ENCODE data around the gene GOLGA6C. TPM values are rescaled to one million over a fixed set of nuclear protein-coding genes. Genes with fewer than 3 reads are reported as not detected.
A peak's percentile ranks its signal among the peaks of the same experiment; 100 is the strongest.
"Not testable (repeated sequence)": the region's sequence is repeated elsewhere in the genome, so short reads cannot be mapped to it uniquely, and the experiment has no call there.

GOLGA6C gene
- total RNA-seq, 3 donors from 2014 or later, result 0.33 TPM; not detected in 2

DNA sequence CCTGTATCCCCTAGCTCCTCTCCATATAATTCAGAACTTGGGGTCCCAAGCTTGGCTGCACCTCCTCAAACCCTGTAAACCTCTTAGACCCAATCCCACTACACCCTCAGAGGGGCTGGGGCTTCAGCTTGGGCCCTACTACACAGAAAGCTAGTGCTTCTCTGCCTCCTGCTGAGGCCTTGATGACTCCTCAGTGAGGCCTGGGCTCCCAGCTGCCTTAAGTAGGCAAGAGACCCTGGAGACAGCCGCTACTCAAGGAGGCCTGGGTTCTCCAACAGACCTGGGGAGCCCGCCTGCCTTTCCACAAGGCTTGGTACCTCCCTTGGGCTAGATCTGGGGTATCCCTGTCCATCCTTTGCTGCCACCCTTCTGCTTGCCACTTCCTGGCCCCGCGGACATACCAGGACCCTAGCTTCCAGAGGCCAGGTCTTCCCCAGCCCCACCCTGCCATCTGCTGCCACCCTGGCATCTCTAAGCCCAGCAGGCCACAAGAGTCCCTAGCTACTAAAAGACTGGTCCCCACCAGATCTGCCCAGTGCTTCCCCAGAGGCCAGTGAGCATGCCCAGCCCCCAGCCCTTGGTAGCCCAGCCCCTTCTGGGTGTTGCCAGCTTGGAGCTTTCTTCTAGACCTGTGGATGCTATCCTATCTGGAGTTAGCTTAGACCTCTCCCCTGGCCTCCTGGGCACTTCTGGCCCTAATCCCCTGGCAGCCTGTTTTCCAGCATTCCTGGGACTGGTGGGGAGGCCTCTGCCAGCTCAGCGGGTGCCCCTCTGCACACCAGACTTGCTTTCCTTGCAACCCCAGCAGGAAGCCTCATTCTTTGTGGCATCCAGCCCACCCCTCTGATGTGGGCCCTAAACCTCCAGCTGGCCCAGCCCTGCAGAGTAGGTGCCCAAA is 42.8 kb upstream of the GOLGA6C start:
- no peaks in the 10 kb centered on the region for H3K27me3 ChIP-seq
- no peak overlapping the region for H3K4me3 ChIP-seq
- DNase-seq (ENCODE audit: low spot score in 2 of 2), result no peak
- intact Hi-C loops (cut with DNase I; ENCODE audit: low total_unique reads), result no loop called here
- no peak for TF ChIP-seq POLR2A (IDR thresholded peaks at IDR 0.05)
- peaks cover 0 to 3% of the 10 kb centered on the region in 2 donors for H3K4me1 ChIP-seq
- no peaks in the 10 kb centered on the region for H3K9me3 ChIP-seq
- no peak overlapping the region for H3K27ac ChIP-seq
- H3K36me3 ChIP-seq, result no peaks in the 10 kb centered on the region

DNA sequence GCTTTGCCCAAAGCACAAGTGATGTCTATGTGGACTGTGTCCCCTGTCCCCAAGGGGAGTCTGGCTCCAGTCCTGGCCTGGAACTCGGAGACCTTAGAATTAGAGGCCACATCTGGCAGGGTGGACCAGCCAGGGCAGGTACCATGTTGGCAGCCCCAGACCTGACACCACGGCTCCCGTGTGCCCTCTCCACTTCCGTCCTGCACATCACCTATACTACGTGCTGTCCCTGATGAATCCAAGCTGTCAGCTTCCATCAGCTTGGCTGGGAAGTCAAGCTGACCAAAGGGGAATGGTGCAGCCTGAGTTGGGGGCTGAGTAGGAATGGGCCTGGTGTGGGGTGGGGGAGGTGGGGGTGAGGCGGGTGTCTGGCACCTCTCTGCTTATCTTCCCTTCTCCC is 41.1 kb upstream of the GOLGA6C start:
- TF ChIP-seq POLR2AphosphoS5 (IDR thresholded peaks at IDR 0.05) (no peak), POLR2A (IDR thresholded peaks at IDR 0.05) (no peak)
- TF ChIP-seq, protein P1, sequence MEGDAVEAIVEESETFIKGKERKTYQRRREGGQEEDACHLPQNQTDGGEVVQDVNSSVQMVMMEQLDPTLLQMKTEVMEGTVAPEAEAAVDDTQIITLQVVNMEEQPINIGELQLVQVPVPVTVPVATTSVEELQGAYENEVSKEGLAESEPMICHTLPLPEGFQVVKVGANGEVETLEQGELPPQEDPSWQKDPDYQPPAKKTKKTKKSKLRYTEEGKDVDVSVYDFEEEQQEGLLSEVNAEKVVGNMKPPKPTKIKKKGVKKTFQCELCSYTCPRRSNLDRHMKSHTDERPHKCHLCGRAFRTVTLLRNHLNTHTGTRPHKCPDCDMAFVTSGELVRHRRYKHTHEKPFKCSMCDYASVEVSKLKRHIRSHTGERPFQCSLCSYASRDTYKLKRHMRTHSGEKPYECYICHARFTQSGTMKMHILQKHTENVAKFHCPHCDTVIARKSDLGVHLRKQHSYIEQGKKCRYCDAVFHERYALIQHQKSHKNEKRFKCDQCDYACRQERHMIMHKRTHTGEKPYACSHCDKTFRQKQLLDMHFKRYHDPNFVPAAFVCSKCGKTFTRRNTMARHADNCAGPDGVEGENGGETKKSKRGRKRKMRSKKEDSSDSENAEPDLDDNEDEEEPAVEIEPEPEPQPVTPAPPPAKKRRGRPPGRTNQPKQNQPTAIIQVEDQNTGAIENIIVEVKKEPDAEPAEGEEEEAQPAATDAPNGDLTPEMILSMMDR (IDR thresholded peaks at IDR 0.05), result no peak
- Histone ChIP-seq H3K27ac (no peak overlapping the region), H3K4me3 (no peak overlapping the region), H3K27me3 (no peaks in the 10 kb centered on the region), H3K9me3 (no peaks in the 10 kb centered on the region), H3K4me1 (no peaks in the 10 kb centered on the region), H3K36me3 (no peaks in the 10 kb centered on the region)
- DNase-seq (ENCODE audit: low spot score in 2 of 2), result no peak
- intact Hi-C loops (cut with DNase I; ENCODE audit: low total_unique reads), result no loop called here

DNA sequence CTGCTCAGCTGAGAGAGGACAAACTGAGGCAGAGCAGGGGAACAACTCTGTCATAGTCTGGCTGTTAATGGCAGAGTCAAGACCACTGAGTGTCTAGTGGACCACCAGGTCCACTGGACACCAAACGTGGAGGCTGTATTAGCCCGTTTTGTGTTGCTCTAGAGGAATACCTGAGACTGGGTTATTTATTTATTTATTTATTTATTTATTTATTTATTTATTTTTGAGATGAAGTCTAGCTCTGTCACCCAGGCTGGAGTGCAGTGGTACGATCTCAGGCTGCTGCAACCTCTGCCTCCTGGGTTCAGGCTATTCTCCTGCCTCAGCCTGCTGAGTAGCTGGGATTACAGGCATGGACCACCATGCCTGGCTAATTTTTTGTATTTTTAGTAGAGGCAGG is 40.6 kb upstream of the GOLGA6C start:
- H3K9me3 ChIP-seq; H3K36me3 ChIP-seq; intact Hi-C loops (cut with DNase I; ENCODE audit: low total_unique reads); H3K4me3 ChIP-seq; DNase-seq (ENCODE audit: low spot score in 2 of 2); H3K27ac ChIP-seq; H3K4me1 ChIP-seq; H3K27me3 ChIP-seq: not testable (repeated sequence)

DNA sequence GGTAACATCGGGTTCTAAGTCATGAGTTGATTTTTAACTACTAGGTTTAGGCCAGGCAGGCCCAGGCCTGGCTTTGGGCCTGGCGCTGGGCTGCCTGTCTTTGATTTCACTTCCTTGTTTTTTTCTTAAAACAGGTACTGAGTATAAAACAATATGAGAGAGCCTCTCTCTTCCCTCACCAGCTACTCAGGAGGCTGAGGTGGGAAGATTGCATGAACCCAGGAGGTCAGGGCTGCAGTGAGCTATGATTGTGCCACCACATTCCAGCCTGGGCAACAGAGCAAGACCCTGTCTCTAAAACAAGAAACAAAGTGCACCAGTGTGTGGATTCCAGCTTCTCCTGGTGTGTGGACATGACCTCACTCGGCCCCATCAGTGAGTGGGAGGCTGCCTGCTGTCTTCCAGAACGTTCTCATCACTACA is 38.6 kb upstream of the GOLGA6C start:
- H3K9me3 ChIP-seq; intact Hi-C loops (cut with DNase I; ENCODE audit: low total_unique reads): not testable (repeated sequence)

DNA sequence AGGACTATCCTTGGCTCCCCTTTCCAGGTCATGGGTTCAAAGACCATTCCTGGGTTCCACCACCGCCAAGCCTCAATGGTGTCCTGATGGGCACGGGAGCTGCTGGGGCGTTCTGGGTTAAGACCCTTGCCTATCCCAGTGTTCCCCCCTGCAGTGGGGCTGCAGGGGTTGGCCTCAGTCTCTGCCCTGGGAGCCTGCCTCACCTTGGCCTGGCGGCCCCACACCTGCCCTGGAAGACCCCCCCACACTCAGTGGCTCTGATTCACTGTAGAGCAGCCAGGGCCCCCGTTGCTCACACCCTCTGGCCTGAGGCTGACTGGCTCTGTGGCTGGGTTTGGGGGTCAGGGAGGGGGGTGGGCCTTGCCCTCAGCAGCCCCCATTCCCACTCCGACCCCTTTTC is 34.4 kb upstream of the GOLGA6C start:
- intact Hi-C loops (cut with DNase I; ENCODE audit: low total_unique reads), result no loop called here
- Histone ChIP-seq H3K27me3 (peaks cover 0 to 3% of the 10 kb centered on the region in 2 donors), H3K36me3 (no peaks in the 10 kb centered on the region), H3K4me3 (no peak overlapping the region), H3K9me3 (no peaks in the 10 kb centered on the region), H3K27ac (no peak overlapping the region), H3K4me1 (no peaks in the 10 kb centered on the region)
- TF ChIP-seq, protein P1 (IDR thresholded peaks at IDR 0.05), result no peak
- TF ChIP-seq POLR2AphosphoS5 (IDR thresholded peaks at IDR 0.05), result no peak
- no peak for TF ChIP-seq POLR2A (IDR thresholded peaks at IDR 0.05)
- DNase-seq (ENCODE audit: low spot score in 2 of 2), result no peak

More for the DNA sequence above, 38.6 kb upstream of the GOLGA6C start:
- DNase-seq (ENCODE audit: low spot score in 2 of 2); H3K27me3 ChIP-seq; H3K4me1 ChIP-seq; H3K36me3 ChIP-seq; H3K4me3 ChIP-seq: not testable (repeated sequence)
- H3K27ac ChIP-seq, result peak overlapping the region in 1 of 2 donors; percentile 1

DNA sequence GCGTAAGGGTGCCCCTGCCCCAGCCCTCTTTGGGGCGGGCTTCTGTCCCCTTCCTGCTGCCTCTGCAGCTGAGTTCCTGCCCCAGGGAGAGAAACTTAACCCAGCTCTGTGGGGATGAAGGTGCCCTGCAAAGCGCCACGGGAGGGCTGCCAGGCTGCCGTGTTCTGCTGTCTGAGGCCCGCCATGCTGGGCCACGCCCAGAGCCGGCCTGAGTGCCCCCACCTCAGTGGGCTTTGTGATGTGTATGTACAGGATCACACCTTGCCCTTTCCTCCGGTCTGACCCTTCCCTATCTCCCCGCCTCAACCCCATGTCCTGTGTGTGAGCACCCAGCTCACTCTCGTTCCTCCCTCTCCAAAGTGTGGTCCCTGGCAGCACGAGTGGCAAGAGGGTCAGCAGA is 33.9 kb upstream of the GOLGA6C start:
- Histone ChIP-seq H3K27me3 (peaks cover 0 to 9% of the 10 kb centered on the region in 2 donors), H3K4me1 (no peaks in the 10 kb centered on the region), H3K27ac (no peak overlapping the region), H3K36me3 (no peaks in the 10 kb centered on the region), H3K4me3 (no peak overlapping the region), H3K9me3 (no peaks in the 10 kb centered on the region)
- no peak for DNase-seq (ENCODE audit: low spot score in 2 of 2)
- TF ChIP-seq POLR2AphosphoS5 (IDR thresholded peaks at IDR 0.05), result no peak
- TF ChIP-seq, protein P1 (IDR thresholded peaks at IDR 0.05), result no peak
- no peak for TF ChIP-seq POLR2A (IDR thresholded peaks at IDR 0.05)
- intact Hi-C loops (cut with DNase I; ENCODE audit: low total_unique reads), result no loop called here

DNA sequence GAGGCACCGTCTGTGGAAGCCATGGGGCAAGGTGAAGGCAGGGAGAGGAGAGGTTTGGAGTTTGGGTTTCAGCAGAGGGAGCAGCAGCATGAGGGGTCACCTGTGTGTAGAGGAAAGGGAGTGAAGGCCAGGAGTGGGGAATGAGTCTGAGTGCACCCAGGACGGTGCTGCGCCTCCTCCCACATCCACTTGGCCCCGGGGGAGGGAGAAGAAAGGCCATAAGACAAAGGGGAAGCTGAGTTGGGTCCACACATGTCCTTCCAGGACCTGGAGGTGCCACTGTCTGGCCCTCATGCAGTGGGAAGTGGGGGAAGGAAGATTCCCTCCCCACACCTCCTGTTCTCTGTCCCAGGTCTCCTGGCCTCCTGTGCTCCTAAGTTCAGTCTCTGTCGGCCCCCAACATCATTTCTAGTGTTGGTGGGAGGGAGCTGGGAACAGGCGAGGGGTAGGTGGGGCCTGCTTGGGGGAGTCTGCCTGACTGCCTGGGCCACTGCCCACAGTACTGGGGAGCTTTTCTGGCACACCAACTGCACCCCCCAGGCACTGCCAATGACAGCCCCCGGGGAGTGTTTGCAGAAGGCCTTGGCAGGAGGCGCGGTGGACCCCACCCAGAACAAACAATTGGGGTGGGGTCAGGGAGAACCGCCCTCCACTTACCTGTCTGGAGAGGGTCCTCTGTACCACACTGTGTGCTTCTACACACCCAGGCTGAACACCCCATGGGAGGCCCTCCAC is 32.9 kb upstream of the GOLGA6C start:
- H3K27ac ChIP-seq; H3K27me3 ChIP-seq; H3K4me3 ChIP-seq; H3K36me3 ChIP-seq; intact Hi-C loops (cut with DNase I; ENCODE audit: low total_unique reads); H3K9me3 ChIP-seq; H3K4me1 ChIP-seq; DNase-seq (ENCODE audit: low spot score in 2 of 2): not testable (repeated sequence)

Data from breast epithelium (tissue), 4 donors.